ENCODE measurements around the gene PLEKHA7. TPM values are rescaled to one million over a fixed set of nuclear protein-coding genes. Genes with fewer than 3 reads are reported as not detected.

The PLEKHA7 gene
- total and polyA plus RNA-seq, 2 of the 13 experiments (the other 11 are each of a cell fraction or from before 2014, with no cell fraction given), result 17.5 to 18.7 TPM

- DNase-seq (ENCODE audit: low spot score), result no peak
- Histone ChIP-seq H3K79me2 (ENCODE audit: insufficient read depth, low read length) (peaks cover 2% of the 10 kb centered on the region), H4K20me1 (ENCODE audit: insufficient read depth, low read length) (peaks cover 5% of the 10 kb centered on the region; the same call in 1 of the 2 replicates), H3K4me2 (ENCODE audit: low read depth, low read length) (no peak overlapping the region), H2AFZ (ENCODE audit: low read length) (no peak overlapping the region), H3K27me3 (ENCODE audit: control insufficient read depth in 1 of 2, insufficient read depth in 2 of 2, low read length in 2 of 2) (no peaks in the 10 kb centered on the region), H3K4me1 (ENCODE audit: insufficient read depth, low read length) (peaks cover 10% of the 10 kb centered on the region), H3K36me3 (replicated peaks in 1 of 2; ENCODE audit: control insufficient read depth in 1 of 2, insufficient read depth in 2 of 2, low read length in 2 of 2) (no peaks in the 10 kb centered on the region), H3K4me3 (replicated peaks in 1 of 3; ENCODE audit: insufficient read depth in 1 of 3, low read depth in 2 of 3, low read length in 3 of 3) (no peak overlapping the region), H3K27ac (ENCODE audit: extremely low read length, insufficient read depth, low read length) (no peak overlapping the region), H3K9me3 (ENCODE audit: low read length) (no peaks in the 10 kb centered on the region), H3K9ac (ENCODE audit: insufficient read depth, low read depth, low read length) (no peak overlapping the region)
- ChIA-PET POLR2A (no interaction called here), CTCF (ENCODE audit: low intra/inter-chr PET ratio, low total read pairs) (no interaction called here)
- in situ Hi-C loops (cut with HindIII; ENCODE audit: extremely low pct_ligation_motif_present, low pct_unique_long_range_greater_than_20kb), result no loop called here
- BruUV-seq (replicated peaks), result no TSS peak
- intact Hi-C loops (cut with micrococcal nuclease; ENCODE audit: unreplicated experiment), result no loop called here
- FAIRE-seq, result no peak
- ATAC-seq, result no peak
- WGBS (ENCODE audit: low lambda C conversion rate), result 98% methylated on average over 6 of the region's 6 CpGs
- TF ChIP-seq SMAD1 (CRISPR knock-in tag; IDR thresholded peaks at IDR 0.05; ENCODE audit: borderline replicate concordance, low read depth), result no peak
- no peak for TF ChIP-seq ATF5 (CRISPR knock-in tag; IDR thresholded peaks at IDR 0.05; ENCODE audit: low read depth)
- no peak for TF ChIP-seq ZNF614 (CRISPR knock-in tag; IDR thresholded peaks at IDR 0.05; ENCODE audit: borderline replicate concordance)
- TF ChIP-seq ZNF580 (CRISPR knock-in tag; IDR thresholded peaks at IDR 0.05; ENCODE audit: borderline replicate concordance, low read depth), result no peak
- TF ChIP-seq RFX1 (IDR thresholded peaks at IDR 0.05), result no peak
- no peak for TF ChIP-seq ZKSCAN1 (IDR thresholded peaks at IDR 0.05; ENCODE audit: low read length)
- TF ChIP-seq KAT2B (IDR thresholded peaks at IDR 0.05; ENCODE audit: borderline replicate concordance, low read depth, low read length), result no peak
- TF ChIP-seq, protein P1, sequence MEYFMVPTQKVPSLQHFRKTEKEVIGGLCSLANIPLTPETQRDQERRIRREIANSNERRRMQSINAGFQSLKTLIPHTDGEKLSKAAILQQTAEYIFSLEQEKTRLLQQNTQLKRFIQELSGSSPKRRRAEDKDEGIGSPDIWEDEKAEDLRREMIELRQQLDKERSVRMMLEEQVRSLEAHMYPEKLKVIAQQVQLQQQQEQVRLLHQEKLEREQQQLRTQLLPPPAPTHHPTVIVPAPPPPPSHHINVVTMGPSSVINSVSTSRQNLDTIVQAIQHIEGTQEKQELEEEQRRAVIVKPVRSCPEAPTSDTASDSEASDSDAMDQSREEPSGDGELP (IDR thresholded peaks at IDR 0.05; ENCODE audit: borderline replicate concordance, low read depth), result no peak
- TF ChIP-seq MTERF4 (CRISPR knock-in tag; IDR thresholded peaks at IDR 0.05), result no peak
- no peak for TF ChIP-seq KMT2A (CRISPR knock-in tag; IDR thresholded peaks at IDR 0.05)
- TF ChIP-seq MXD4 (CRISPR knock-in tag; IDR thresholded peaks at IDR 0.05), result no peak
- no peak for TF ChIP-seq TRIM22 (IDR thresholded peaks at IDR 0.05)
- no peak for TF ChIP-seq ZNF549 (CRISPR knock-in tag; IDR thresholded peaks at IDR 0.05)
- TF ChIP-seq SIN3A (IDR thresholded peaks at IDR 0.05; ENCODE audit: borderline replicate concordance, low read depth, low read length), result no peak
- no peak for TF ChIP-seq ZFY (CRISPR knock-in tag; IDR thresholded peaks at IDR 0.05)
- no peak for TF ChIP-seq CENPT (CRISPR knock-in tag; IDR thresholded peaks at IDR 0.05; ENCODE audit: low read depth)
- TF ChIP-seq, protein P2, sequence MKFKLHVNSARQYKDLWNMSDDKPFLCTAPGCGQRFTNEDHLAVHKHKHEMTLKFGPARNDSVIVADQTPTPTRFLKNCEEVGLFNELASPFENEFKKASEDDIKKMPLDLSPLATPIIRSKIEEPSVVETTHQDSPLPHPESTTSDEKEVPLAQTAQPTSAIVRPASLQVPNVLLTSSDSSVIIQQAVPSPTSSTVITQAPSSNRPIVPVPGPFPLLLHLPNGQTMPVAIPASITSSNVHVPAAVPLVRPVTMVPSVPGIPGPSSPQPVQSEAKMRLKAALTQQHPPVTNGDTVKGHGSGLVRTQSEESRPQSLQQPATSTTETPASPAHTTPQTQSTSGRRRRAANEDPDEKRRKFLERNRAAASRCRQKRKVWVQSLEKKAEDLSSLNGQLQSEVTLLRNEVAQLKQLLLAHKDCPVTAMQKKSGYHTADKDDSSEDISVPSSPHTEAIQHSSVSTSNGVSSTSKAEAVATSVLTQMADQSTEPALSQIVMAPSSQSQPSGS (CRISPR knock-in tag; IDR thresholded peaks at IDR 0.05), result no peak
Observed at GRCh38 chr11:16902182-16902581, 112.0 kb downstream of the PLEKHA7 start.
